Skeletal muscle cell (primary cell): Measurements from ENCODE around the gene U2AF1L4.
"Not testable (repeated sequence)": the region's sequence is repeated elsewhere in the genome, so short reads cannot be mapped to it uniquely, and the experiment has no call there.

Source experiments
- DNase-seq: peaks from one replicate; pipeline ENCODE4 v3.0.0-alpha.2; 2010; ENCODE audit warnings: low read depth
- H3K4me3 ChIP-seq: 2 replicates; pipeline ENCODE4 v1.5.1; 2011; ENCODE audit warnings: low read depth, mild to moderate bottlenecking, control low read depth, low read length, moderate library complexity

Gene U2AF1L4

GRCh38 chr19:35731353-35731752, 13.9 kb downstream of the U2AF1L4 start:
- no peak overlapping the region for H3K4me3 ChIP-seq
- no peak for DNase-seq

DNA sequence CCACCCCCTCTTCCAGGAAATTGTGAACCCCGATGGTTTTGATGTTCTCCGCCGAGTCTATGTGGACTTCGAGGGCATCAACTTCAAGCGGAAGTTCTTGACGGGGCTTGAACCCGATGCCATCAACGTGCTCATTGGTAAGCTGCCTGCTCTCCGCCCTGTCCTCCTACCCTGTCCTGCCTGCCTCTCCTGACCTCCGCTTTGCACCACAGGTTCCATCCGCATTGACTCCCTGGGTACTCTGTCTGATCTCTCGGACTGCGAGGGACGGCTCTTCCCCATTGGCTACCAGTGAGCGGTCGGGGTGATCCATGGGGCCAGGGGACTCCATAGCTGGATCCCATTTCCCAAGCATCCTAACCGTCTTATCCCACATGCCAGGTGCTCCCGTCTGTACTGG, 14.9 kb downstream of the U2AF1L4 start:
- H3K4me3 ChIP-seq: no peak overlapping the region
- DNase-seq: no peak

GRCh38 chr19:35729763-35730162, 15.5 kb downstream of the U2AF1L4 start:
- H3K4me3 ChIP-seq: no peak overlapping the region
- no peak for DNase-seq

DNA sequence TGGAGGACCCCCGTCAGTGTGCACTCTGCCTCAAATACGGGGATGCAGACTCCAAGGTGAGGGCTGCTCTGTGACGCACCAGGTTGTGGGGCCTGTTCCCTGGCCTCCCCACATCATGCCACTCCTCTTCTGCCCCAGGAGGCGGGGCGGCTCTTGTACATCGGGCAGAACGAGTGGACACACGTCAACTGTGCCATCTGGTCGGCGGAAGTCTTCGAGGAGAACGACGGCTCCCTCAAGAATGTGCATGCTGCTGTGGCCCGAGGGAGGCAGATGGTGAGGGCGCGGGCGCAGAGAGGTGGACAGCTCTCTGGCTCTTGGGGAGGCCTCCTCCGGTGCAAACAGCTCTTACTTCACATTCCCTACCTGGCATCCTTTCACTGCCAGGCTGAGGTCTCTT, 16.2 kb downstream of the U2AF1L4 start:
- no peak for DNase-seq
- no peak overlapping the region for H3K4me3 ChIP-seq

- DNase-seq: no peak
- H3K4me3 ChIP-seq: no peak overlapping the region
Measured at GRCh38 chr19:35727956-35728706, 17.1 kb downstream of the U2AF1L4 start.

- no peak overlapping the region for H3K4me3 ChIP-seq
- no peak for DNase-seq
Measured at GRCh38 chr19:35727053-35727955, 17.9 kb downstream of the U2AF1L4 start.

- H3K4me3 ChIP-seq: no peak overlapping the region
- no peak for DNase-seq
Measured at GRCh38 chr19:35725216-35725861, 19.9 kb downstream of the U2AF1L4 start.

GRCh38 chr19:35724560-35724959, 20.7 kb downstream of the U2AF1L4 start:
- DNase-seq: no peak
- H3K4me3 ChIP-seq: no peak overlapping the region

DNA sequence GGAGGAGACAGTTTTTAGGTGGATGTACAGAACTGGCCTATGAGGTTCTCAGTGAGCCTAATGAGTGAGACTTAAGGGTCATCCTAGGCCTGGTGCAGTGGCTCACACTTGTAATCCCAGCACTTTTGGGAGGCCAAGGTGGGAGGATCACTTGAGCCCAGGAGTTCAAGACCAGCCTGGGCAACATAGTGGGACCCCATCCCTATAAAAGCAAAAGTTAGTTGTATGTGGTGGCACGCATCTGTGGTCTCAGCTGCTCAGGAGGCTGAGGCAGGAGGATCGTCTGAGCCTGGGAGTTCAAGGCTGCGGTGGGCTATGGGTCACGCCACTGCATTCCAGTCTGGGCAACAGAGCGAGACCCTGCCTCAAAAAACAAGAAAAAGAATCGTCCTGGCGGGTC, 21.1 kb downstream of the U2AF1L4 start:
- H3K4me3 ChIP-seq, DNase-seq: not testable (repeated sequence)

GRCh38 chr19:35723671-35724070, 21.5 kb downstream of the U2AF1L4 start:
- DNase-seq: no peak
- H3K4me3 ChIP-seq: no peak overlapping the region

DNA sequence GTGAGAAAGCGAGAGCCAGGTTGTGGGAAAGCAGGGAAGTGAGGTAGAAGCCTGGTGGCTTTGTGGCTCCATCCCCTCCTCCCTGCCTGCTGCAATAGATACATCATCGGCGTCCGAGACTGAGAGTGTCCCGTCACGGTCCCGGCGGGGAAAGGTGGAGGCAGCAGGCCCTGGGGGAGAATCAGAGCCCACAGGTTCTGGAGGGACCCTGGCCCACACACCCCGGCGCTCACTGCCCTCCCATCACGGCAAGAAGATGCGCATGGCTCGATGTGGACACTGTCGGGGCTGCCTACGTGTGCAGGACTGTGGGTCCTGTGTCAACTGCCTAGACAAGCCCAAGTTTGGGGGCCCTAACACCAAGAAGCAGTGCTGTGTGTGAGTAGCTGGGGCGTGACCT, 22.3 kb downstream of the U2AF1L4 start:
- DNase-seq: no peak
- no peak overlapping the region for H3K4me3 ChIP-seq

DNA sequence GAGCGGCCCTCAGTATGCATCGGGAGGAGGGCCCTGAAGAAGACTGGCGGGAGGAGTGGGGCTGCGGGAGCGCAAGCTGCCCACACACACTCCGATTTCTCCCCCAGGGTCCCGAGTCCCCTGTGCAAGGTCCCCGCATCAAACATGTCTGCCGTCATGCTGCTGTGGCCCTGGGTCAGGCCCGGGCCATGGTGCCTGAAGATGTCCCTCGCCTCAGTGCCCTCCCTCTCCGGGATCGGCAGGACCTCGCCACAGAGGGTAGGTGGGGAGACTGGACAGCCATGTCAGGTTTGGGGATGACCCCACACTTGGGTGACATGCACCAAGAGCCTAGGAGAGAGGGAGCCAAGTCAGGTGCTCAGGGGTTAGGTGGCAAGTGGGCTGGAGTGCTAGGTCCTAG, 22.8 kb downstream of the U2AF1L4 start:
- no peak overlapping the region for H3K4me3 ChIP-seq
- DNase-seq: no peak

GRCh38 chr19:35721374-35721773, 23.8 kb downstream of the U2AF1L4 start:
- no peak overlapping the region for H3K4me3 ChIP-seq

DNA sequence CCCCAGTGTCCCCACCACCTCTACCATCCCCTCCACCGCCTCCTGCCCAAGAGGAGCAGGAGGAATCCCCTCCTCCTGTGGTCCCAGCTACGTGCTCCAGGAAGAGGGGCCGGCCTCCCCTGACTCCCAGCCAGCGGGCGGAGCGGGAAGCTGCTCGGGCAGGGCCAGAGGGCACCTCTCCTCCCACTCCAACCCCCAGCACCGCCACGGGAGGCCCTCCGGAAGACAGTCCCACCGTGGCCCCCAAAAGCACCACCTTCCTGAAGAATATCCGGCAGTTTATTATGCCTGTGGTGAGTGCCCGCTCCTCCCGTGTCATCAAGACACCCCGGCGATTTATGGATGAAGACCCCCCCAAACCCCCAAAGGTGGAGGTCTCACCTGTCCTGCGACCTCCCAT, 24.6 kb downstream of the U2AF1L4 start:
- DNase-seq: no peak
- no peak overlapping the region for H3K4me3 ChIP-seq

More at GRCh38 chr19:35721374-35721773, 23.8 kb downstream of the U2AF1L4 start:
- no peak for DNase-seq

GRCh38 chr19:35720163-35720524, 25.1 kb downstream of the U2AF1L4 start:
- no peak overlapping the region for H3K4me3 ChIP-seq
- DNase-seq: no peak

- no peak for DNase-seq
- H3K4me3 ChIP-seq: peak overlapping the region; percentile 72
Measured at GRCh38 chr19:35719402-35720162, 25.6 kb downstream of the U2AF1L4 start.

DNA sequence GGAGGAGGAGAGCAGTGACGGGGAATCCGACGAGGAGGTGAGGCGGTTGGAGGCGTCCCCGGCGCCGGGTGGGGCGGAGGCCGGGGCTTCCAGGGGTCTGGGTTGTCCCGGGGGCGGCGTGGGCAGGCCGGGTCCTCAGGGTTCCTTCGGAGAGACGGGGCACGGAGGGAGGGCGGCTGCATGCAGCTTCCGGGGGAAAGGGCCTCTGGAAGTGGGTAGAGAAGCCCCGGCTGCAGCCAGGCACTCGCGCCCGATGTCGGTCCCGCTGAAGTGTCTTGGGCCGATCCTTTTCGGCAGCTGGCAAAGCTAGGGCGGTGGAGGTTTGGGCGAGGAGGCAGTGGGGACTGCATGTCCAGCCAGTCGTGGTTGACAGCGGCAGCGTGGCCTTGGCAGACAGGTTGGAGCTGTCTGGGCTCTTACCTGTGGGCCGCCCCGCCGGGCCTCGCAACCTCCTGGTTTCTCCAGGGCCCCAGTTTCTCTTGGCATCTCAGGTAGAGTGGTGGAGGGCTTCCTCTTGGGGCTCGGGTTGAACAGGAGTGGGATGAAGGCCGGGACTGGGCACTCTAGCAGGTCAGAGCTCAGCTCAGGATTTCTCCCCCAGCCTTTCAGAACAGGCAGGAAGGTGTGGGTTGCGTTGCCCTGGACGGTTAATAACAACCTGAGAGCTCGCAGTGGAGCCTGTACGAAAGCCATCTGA, 26.7 kb downstream of the U2AF1L4 start:
- no peak for DNase-seq
- H3K4me3 ChIP-seq: peak overlapping the region; percentile 72

- DNase-seq: no peak
Measured at GRCh38 chr19:35717665-35718344, 27.4 kb downstream of the U2AF1L4 start, which contains the start of gene KMT2B. Gene KMT2B (plus strand): TSS chr19:35718003. CDS start chr19:35718019, 16 bp downstream.

More at GRCh38 chr19:35717665-35718344, 27.4 kb downstream of the U2AF1L4 start, which contains the start of gene KMT2B:
- H3K4me3 ChIP-seq: peak within 1 kb of the TSS; percentile 84
